ENCODE measurements around the gene HDAC11. TPM values are rescaled to one million over a fixed set of nuclear protein-coding genes. Genes with fewer than 3 reads are reported as not detected.

The HDAC11 gene
- total and polyA plus RNA-seq, 2 of the 13 experiments (the other 11 are each of a cell fraction or from before 2014, with no cell fraction given) = 13.7 to 33.1 TPM

DNA sequence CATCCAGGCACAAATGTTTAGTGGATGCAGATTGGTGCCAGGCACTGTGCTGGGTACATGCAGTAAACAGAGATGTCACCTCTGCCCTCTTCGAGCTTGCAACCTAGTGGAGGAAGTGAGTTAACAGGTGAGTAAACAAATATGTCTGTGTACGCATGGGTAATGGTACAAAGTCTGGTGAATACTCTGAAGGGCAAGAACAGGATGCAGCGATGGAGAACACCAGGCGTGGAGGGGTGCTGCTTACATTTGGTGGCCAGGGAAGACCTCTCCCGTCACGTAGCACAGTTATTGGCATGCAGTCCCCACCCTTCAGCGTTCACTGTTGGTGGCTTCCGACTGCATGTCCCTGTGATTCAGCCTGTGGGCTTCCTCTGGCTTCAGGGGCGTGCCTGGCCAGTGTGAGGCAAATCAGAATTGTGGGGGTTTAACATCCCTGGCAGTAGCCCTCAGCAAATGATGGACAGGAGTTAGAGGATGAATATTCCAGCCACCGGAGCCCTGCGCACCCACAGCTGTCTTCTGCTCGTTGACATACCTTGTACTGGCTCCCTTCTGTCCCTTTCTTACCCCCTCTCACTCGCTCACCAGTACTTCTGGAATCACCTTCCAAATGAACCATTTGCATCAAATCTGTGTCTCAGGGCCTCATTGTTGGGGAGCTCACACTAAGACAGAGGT, 9.1 kb upstream of the HDAC11 start (continued):
- TF ChIP-seq ZNF660 (CRISPR knock-in tag; IDR thresholded peaks at IDR 0.05; ENCODE audit: borderline replicate concordance, low read depth) (no peak), BORCS8-MEF2B (CRISPR knock-in tag; IDR thresholded peaks at IDR 0.05) (no peak), PHF20 (CRISPR knock-in tag; IDR thresholded peaks at IDR 0.05) (0 out of 2 replicates have a peak, but pooled peaks have one; percentile 34), FIP1L1 (IDR thresholded peaks at IDR 0.05; ENCODE audit: borderline replicate concordance, insufficient read depth, low read depth, low read length) (no peak), PTBP1 (IDR thresholded peaks at IDR 0.05; ENCODE audit: low read depth, low read length, poor library complexity, severe bottlenecking) (no peak), CHCHD3 (CRISPR knock-in tag; IDR thresholded peaks at IDR 0.05) (no peak), ARNT (IDR thresholded peaks at IDR 0.05) (no peak), JUN (CRISPR knock-in tag; IDR thresholded peaks at IDR 0.05) (peak; percentile 83), CC2D1A (CRISPR knock-in tag; IDR thresholded peaks at IDR 0.05) (no peak), GFI1 (CRISPR knock-in tag; IDR thresholded peaks at IDR 0.05; ENCODE audit: borderline replicate concordance) (peak; percentile 86), HIC2 (CRISPR knock-in tag; IDR thresholded peaks at IDR 0.05; ENCODE audit: low read depth) (peak; percentile 99), GATA4 (IDR thresholded peaks at IDR 0.05; ENCODE audit: borderline replicate concordance, low read depth) (peak; percentile 80; the same call in 1 of the 2 replicates), ZBTB38 (CRISPR knock-in tag; IDR thresholded peaks at IDR 0.05) (peak; percentile 98), HDAC1 (CRISPR knock-in tag; IDR thresholded peaks at IDR 0.05) (peak; percentile 99), HDAC2 (CRISPR knock-in tag; IDR thresholded peaks at IDR 0.05) (peak; percentile 98), ZNF563 (CRISPR knock-in tag; IDR thresholded peaks at IDR 0.05) (peak; percentile 83; the same call in 1 of the 2 replicates), ARID2 (CRISPR knock-in tag; IDR thresholded peaks at IDR 0.05; ENCODE audit: borderline replicate concordance) (no peak), MTF2 (CRISPR knock-in tag; IDR thresholded peaks at IDR 0.05; ENCODE audit: borderline replicate concordance) (no peak)
- TF ChIP-seq, protein P1, sequence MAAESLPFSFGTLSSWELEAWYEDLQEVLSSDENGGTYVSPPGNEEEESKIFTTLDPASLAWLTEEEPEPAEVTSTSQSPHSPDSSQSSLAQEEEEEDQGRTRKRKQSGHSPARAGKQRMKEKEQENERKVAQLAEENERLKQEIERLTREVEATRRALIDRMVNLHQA (CRISPR knock-in tag; IDR thresholded peaks at IDR 0.05) = no peak
- TF ChIP-seq, protein P2, sequence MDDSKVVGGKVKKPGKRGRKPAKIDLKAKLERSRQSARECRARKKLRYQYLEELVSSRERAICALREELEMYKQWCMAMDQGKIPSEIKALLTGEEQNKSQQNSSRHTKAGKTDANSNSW (CRISPR knock-in tag; IDR thresholded peaks at IDR 0.05; ENCODE audit: borderline replicate concordance) = no peak
- TF ChIP-seq, protein P3, sequence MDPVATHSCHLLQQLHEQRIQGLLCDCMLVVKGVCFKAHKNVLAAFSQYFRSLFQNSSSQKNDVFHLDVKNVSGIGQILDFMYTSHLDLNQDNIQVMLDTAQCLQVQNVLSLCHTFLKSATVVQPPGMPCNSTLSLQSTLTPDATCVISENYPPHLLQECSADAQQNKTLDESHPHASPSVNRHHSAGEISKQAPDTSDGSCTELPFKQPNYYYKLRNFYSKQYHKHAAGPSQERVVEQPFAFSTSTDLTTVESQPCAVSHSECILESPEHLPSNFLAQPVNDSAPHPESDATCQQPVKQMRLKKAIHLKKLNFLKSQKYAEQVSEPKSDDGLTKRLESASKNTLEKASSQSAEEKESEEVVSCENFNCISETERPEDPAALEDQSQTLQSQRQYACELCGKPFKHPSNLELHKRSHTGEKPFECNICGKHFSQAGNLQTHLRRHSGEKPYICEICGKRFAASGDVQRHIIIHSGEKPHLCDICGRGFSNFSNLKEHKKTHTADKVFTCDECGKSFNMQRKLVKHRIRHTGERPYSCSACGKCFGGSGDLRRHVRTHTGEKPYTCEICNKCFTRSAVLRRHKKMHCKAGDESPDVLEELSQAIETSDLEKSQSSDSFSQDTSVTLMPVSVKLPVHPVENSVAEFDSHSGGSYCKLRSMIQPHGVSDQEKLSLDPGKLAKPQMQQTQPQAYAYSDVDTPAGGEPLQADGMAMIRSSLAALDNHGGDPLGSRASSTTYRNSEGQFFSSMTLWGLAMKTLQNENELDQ (CRISPR knock-in tag; IDR thresholded peaks at IDR 0.05; ENCODE audit: borderline replicate concordance) = no peak
- TF ChIP-seq, protein P4, sequence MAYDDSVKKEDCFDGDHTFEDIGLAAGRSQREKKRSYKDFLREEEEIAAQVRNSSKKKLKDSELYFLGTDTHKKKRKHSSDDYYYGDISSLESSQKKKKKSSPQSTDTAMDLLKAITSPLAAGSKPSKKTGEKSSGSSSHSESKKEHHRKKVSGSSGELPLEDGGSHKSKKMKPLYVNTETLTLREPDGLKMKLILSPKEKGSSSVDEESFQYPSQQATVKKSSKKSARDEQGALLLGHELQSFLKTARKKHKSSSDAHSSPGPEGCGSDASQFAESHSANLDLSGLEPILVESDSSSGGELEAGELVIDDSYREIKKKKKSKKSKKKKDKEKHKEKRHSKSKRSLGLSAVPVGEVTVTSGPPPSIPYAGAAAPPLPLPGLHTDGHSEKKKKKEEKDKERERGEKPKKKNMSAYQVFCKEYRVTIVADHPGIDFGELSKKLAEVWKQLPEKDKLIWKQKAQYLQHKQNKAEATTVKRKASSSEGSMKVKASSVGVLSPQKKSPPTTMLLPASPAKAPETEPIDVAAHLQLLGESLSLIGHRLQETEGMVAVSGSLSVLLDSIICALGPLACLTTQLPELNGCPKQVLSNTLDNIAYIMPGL (CRISPR knock-in tag; IDR thresholded peaks at IDR 0.05; ENCODE audit: borderline replicate concordance in 1 of 2, low read depth in 1 of 2) = peak in 1 of 2 experiments; percentile 86; a peak in 2 of 4 replicates

Measured in HepG2 (cell line).